DMS53 treated with DMSO at 0.1 percent for 48 hours (cell line): ENCODE measurements around the gene SH3TC1.

Experiments used
- DNase-seq: peaks from one replicate; lab custom pipeline; 2025; ENCODE audit not compliant: unreplicated experiment; lab: John Stamatoyannopoulos, UW

Gene SH3TC1

DNA sequence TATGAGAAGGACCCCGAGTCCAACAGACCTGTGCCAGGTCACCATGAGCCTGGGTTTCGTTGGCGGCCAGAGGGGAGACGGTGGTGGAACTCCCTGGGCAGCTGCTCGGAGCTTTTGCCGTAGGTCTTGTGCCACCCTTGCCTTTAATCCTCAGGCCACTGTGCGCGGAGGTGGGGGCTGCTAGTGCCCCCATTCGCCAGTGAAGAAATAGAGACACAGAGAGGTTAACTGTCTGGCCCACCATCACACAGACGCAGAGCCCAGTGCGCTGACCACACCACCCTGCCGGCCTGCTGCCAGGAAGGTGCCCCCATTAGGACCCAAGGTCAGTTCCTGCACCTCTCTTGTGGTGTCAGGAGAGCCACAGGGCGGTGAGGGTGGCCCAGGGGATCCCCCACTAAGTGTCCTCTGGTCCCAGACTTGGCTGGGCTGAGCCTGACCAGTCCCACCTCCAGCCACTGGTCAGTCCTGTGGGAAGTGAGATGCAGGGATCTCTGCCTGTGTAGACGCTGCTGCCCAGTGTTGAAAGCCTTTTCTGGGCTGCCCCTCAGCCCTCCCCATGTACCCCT, 42.2 kb downstream of the SH3TC1 start:
- no peak for DNase-seq

- DNase-seq = peak; percentile 46
Observed at GRCh38 chr4:8241895-8242696, 43.0 kb downstream of the SH3TC1 start.

- DNase-seq = no peak
Observed at GRCh38 chr4:8242782-8243560, 43.9 kb downstream of the SH3TC1 start.

DNA sequence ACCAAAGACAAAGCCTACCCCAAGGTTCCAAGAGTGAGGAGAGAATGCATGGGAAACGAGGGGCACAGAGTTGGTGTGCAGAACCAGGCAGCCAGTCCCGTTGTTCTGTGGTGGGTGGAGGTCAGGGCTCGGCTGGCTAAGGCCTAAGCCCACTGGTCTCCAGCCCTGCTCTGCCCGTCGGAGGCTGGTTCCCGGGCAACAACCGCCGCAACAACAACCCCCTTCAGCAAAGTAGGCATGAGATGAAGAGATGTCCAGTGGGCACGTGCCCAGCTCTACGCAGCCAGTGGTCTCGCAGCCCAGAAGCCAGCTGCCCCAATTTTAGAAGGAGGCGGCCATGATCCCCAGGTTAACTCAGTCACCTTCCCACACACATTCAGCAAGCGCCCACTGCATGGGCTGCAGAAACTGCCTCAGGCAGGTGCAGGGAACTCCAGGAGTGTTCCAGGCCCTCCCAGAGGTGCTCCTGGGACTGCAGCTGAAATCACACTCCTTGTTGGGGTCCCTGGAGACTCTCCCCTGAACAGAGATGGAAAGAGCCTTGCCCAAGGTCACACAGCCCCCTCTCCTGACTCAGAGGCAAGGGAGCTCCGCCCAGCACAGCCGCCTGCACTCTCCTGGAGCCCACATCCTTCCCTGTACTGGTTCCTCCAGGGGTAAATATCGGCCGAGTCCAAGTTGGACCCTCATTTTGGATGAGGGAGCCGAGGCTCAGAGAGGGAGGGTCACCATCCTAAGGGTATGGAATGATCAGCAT, 45.1 kb downstream of the SH3TC1 start:
- no peak for DNase-seq

GRCh38 chr4:8244931-8245460, 45.9 kb downstream of the SH3TC1 start:
- DNase-seq = no peak

DNA sequence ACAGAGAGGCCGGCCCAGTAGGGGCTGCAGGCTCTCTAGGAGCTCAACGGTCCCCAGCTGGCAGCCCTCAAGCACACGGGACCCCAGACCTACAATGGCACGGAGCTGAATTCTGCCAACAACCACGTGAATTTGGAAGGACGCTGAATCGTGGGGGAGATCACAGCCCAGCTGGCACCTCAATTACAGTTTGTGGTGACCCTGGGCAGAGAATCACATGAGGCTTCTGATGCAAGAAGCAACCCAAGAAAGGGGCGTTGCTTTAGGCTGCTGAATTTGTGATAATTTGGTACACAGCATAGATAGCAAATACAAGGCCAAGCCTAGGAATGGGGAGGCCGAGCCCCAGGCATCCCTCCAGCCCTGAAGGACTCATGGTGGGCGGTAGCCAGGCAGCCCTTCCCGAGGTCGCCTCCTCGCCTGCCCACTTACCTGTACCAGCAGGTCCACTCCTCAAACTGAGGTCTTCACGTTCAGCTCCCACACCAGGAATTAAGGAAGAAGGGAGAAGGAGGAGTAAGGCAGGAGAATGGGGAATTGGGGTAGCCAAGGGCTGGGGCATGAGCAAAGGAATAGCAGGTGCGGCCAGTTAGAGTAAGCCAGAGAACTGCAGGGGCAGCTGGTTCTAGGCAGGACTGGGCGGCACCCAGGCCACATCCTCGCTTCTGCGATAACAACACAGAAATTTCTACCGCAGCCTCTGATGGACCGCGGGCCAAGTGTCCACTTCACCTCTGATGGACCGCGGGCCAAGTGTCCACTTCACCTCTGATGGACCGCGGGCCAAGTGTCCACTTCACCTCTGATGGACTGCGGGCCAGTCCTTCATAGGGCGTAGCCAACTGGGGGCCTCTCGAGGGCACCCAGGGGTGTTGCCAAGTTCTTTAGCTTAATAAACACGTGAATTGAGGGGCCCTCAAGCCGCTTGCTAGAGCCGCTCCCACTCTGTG, 47.1 kb downstream of the SH3TC1 start:
- no peak for DNase-seq

DNA sequence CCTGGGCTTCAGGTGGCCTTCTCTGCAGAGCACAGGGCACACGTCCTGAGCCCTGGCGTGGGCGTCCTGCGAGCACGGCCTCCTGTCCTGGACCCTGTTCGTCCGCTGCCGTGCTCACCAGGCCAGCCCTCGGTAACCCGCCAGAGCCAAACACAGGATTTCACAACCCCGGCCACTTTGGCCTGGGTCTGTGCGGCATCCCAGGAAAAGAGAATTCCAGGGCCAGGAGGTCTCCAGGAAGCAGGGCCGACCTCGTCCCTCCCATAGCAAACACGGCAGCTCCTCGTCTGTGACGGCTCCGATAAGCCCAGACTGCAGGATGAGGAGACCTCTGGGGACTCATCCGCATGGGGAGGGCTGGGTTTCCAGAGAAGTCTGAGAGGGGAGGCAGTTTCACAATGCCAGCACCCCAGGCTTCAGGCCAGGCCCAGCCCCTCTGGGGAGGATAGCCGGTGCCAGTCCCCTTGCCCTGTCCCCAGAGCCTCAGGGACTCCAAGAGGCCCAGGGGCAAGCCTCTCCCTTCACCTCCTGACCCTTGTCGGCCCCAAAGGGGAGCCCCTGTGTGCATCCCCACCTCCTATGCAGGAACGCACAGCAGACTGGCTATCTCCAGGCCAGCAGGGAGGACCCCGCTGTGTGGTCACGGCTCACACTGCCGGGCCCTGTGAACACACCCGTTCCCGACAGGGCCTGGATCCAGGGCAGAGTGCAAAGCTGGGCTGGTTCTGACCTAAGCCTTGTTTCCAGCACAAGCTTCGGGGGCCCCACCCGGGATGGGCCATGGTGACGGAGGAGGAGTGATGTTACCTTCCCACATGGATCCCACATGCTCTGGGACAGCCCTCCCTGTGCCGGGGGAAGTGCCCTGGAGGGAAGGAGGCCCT, 48.2 kb downstream of the SH3TC1 start:
- no peak for DNase-seq

DNA sequence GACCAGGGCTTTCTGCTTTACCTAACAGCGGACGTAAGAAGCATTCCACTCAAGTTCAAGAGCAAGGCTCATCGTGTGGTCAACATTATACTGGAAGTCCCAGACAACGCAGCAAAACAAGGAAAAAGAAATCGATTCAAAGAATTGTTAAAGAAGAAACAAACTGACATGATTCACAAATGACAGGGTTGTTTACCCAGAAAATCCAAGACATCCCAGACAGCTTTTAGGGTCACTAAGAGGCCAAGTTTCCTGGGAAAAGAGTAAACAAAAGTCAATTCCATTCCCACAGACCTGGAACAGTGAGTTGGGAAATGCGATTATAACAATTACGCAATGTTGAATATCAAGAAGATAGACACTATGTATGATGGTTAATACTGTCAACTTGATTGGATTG, 49.0 kb downstream of the SH3TC1 start:
- no peak for DNase-seq

DNA sequence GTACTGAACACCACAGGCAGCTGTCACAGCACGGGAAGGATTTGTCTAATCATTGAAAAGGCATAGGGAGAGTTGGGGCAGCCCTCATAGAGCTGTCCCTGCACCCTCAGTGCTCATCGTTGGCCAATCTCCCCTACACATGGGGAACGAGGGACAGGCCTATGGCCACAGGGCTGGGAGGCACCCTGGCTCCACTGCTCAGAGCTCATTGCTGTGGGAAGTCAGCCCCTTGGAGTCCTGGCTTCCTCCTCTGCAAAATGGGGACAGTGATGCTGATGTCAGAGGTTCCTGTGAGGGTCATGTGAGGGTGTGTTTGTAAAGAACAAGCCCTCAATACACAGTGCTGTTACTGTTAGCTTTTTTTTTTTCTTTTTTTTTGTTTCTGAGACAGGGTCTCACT, 51.1 kb downstream of the SH3TC1 start:
- no peak for DNase-seq

- DNase-seq = no peak
Observed at GRCh38 chr4:8250637-8251036, 51.5 kb downstream of the SH3TC1 start.

DNA sequence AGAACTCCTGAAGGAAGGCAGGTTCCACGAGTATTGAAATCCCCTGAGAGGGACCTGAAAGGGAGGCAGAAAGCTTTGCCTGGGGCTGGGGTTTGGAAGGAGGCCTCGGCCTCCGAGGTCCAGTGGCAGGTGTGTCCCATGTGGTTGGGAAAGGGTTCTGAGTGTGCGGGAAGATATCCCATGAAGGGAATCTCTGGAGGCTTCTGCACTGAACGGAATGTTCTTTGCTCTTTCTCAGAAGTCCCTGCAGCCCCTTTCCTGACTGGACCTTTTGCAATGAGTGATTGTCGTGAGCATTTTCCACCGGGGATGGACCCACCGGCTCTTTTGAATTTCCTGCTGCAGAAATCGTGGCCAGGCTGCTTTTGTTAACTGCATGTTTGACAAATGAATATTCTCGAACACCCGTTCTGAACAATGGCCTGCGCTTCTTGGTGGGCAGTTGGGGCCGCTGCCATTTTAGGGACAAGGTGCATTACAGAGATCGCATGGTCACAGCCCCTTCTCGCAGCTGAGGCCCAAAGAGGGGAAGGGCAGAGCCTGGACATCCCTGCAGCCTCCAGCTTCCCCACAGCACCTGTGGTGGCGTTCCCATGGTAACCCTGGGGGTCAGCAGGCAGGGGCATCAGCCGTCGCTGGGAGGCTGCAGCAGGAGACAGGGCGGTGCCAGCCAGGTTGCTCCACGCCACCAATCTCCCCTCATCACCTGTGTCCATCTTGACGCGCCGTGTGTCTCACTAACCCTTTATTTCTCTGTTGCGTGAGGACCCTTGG, 52.2 kb downstream of the SH3TC1 start:
- DNase-seq = no peak

DNA sequence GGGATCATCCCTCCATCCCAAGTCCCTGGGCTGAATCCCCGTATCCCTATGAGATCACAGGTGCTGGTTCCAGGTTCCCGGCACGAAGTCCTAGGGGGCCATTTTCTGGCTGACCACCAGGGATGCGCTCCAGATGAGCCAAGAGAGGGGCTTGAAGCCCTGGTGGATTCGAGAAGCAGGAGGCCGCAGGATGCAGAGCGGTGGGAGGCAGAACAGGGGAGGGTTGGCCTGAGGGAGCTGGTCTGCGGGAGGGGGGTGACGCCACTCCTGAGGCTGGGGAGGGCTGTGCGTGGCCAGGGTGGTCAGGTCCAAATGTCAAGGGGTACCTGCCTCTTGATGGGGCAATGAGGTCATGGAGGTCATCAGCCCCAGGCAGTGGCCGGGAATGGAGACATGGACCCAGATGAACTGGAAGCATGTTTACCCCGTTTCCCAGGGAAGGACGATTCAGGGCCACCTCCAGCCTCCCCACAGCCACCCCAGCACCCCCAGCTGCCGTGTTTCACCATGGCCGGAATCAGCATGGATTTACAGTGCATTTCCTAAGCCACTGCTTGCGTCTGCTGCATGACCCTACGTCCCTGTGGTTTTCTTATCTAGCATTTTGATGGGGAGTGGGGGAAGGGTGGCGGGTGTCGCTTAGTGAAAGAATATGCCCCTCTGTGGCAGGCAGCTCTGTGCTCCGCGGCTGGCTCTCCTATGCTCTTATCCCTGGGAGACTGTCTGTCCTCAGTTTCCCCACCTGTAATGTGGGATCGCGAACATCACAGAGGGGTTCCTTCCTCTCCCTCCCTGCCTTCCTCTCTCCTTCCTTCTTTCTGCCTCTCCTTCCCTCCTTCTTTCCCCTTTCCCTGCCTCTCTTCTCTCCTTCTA, 53.4 kb downstream of the SH3TC1 start:
- no peak for DNase-seq

DNA sequence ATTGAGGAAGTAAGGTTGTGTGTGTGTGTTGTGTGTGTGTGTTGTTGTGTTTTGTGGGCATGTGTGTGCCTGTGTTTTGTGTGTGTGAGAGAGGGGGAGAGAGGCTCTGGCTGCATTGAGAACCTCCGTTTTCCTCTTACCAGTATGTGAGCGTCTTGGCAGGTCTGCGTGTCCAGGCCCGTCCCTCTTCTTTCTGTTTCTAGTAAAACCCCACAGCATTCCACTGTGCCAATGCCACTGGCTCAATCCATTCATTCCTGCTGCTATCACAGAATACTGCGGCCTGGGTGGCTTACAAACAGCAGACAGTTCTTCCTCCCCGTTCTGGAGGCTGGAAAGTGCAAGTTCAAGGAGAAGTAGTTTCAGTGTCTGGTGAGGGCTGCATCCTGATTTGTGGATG, 55.0 kb downstream of the SH3TC1 start:
- no peak for DNase-seq

DNA sequence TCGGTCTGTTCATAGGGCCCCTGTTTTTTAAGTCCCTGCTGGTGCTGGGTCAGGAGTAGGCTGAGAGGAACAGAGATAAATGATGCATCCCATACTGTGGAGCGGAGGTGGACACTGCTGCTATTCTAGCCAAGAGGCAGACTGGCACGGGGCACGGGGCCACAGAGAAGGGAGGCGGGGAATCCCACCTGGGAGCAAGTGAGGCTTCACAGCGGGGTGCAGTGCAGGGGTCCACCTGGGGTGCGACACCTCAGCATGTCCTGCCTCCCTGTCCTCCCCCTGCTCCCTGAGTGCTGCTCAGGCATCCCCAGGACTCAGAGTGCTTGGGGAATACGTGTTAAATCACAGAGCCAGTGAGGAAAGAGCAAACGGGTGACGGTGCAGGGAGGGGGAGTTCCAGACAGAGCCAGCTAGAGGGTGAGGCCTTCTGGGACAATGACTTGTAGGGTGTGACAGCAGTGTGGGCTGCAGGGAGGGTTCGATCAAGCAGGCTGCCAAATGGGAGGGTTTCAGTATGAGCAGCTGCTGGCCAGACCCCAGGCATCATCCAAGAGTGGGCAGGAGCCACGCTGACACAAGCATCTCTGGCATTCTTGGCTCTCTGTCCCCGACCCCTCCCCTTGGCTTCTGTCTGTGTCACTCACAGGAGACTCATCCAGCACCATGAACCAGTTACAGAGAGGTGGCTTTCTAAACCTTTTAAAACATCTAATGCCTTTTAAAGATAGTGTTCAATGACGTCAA, 56.8 kb downstream of the SH3TC1 start:
- DNase-seq = no peak

DNA sequence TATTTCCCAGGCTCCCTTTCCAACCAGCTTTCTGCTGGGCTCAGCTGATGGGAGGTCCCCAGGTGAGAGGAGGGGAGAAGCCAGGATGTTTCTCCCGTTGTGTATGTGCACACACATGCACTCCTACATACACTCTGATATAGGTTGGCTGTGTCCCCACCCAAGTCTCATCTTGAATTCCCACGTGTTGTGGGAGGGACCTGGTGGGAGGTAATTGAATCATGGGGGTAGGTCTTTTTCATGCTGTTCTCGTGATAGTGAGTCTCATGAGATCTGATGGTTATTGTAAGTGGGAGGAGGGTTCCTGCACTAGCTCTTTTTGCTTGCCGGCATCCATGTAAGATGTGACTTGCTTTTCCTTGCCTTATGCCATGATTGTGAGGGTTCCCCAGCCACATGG, 58.8 kb downstream of the SH3TC1 start:
- DNase-seq = no peak

DNA sequence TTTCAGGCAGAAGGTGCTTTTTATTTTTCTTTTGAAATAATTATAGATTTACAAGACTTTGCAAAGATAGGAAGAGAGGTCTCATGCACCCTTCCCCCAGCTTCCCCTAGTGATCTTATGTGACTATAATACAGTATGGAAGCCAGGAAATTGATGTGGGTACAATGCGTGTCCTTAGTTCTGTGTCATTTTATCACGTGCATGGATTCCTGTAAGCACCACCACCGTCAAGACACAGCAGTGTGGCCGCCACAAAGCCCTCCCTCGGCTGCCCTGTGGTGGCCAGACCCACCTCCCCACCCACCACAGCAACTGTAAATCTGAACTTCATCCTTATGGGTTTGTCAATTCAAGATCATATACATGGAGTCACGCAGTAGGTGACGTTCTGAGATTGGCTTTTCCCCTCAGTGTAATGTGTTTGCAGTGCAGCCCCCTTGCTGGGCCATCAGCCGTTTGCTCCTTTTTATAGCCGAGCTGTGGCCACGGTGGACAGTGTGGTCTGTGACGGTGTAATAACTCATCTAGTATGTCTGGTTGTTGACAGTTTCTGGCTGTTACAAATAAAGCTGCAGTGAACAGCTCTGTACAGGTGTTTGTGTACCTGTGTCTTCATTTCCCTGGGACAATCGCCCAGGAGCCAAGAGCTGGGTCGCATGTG, 59.6 kb downstream of the SH3TC1 start:
- DNase-seq = no peak
